GM10248 (cell line): Measurements from ENCODE around the gene ATP8B3.

Source experiments
- CTCF ChIA-PET: fragments of 300-600 bp; sonication (Branson Sonifier 250); formaldehyde crosslinking; extraction: SDS; loops from one replicate; lab custom pipeline; 2021; ENCODE audit warnings: antibody characterized with exemption; lab: Yijun Ruan, JAX
- POLR2A ChIA-PET: fragments of 350-650 bp; sonication (Branson Sonifier 250); formaldehyde crosslinking; extraction: SDS; loops from one replicate; lab custom pipeline; 2020; ENCODE audit warnings: antibody characterized with exemption; lab: Yijun Ruan, JAX
- DNase-seq: peaks from one replicate; pipeline ENCODE4 v3.0.0; 2012; ENCODE audit errors: extremely low spot score
- CTCF ChIP-seq: IDR thresholded peaks from 2 replicates; pipeline ENCODE4 v1.5.1; 2012; ENCODE audit warnings: mild to moderate bottlenecking, low read depth; ENCODE audit errors: extremely low read depth, missing control alignments, control extremely low read depth

Gene ATP8B3

GRCh38 chr19:1818549-1819195, 6.6 kb upstream of the ATP8B3 start:
- ChIA-PET POLR2A (no interaction called here), CTCF (interaction anchor here (2.5 to 7.2 kb wide), 2 partner anchors 7 to 19 kb away, joined by 10 to 51 read pairs; no protein-coding TSS in a partner anchor)
- no peak for TF ChIP-seq CTCF
- no peak for DNase-seq

- POLR2A ChIA-PET: no interaction called here
- DNase-seq: no peak
- no peak for TF ChIP-seq CTCF
- CTCF ChIA-PET: interaction anchor here (2.5 to 7.2 kb wide), 2 partner anchors 8 to 20 kb away, joined by 10 to 51 read pairs; no protein-coding TSS in a partner anchor
Measured at GRCh38 chr19:1817553-1818179, 5.6 kb upstream of the ATP8B3 start.

- CTCF ChIA-PET: interaction anchor here (0.7 to 7.2 kb wide), 2 partner anchors 9 to 22 kb away, joined by 3 to 51 read pairs; no protein-coding TSS in a partner anchor
- TF ChIP-seq CTCF: no peak
- DNase-seq: no peak
- POLR2A ChIA-PET: no interaction called here
Measured at GRCh38 chr19:1816530-1817298, 4.6 kb upstream of the ATP8B3 start.

- ChIA-PET CTCF (interaction anchor here (1.1 to 7.2 kb wide), 3 partner anchors 10 to 270 kb away, joined by 3 to 51 read pairs (median 4); no protein-coding TSS in a partner anchor), POLR2A (no interaction called here)
- no peak for DNase-seq
- TF ChIP-seq CTCF: no peak
Measured at GRCh38 chr19:1815605-1816529, 3.8 kb upstream of the ATP8B3 start.

GRCh38 chr19:1814833-1815604, 2.9 kb upstream of the ATP8B3 start:
- ChIA-PET POLR2A (no interaction called here), CTCF (interaction anchor here (1.1 to 7.2 kb wide), 4 partner anchors 10 to 269 kb away, joined by 3 to 51 read pairs (median 4); no protein-coding TSS in a partner anchor)
- TF ChIP-seq CTCF: no peak
- DNase-seq: no peak
